ENCODE data around the gene RNASET2. TPM values are rescaled to one million over a fixed set of nuclear protein-coding genes. Genes with fewer than 3 reads are reported as not detected.

RNASET2 gene
- total RNA-seq, 1 donor from 2014 or later: 135 TPM

DNA sequence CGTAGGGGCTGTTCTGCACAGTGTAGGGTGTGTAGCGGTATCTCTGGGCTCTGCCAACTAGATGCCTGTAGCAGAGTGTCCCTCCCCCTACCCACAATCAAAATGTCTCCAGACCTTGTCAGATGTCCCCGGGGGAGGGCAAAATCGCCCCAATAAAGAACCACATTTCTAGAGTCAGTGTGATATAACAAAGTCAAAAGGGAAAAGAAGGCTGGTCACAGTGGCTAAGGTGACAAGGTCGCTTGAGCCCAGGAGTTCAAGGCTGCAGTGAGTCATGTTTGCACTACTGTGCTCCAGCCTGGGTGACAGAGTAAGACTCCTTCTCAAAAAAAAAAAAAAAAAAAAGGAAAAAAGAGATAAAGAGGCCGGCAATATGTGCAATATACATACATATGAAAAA, 31.1 kb upstream of the RNASET2 start:
- Mint-ChIP-seq H3K36me3 (ENCODE audit: low read depth) (peaks cover 7% of the 10 kb centered on the region), H3K27ac (no peak overlapping the region), H3K4me3 (no peak overlapping the region), H3K4me1 (peaks cover 11% of the 10 kb centered on the region), H3K27me3 (no peaks in the 10 kb centered on the region), H3K9me3 (no peaks in the 10 kb centered on the region)
- no peak for DNase-seq
- POLR2A ChIA-PET: interaction anchor here (1.0 kb wide), 1 partner anchor 12 kb away, joined by 3 read pairs; the partner anchor contains the start of gene CEP43
- intact Hi-C loops (cut with micrococcal nuclease): loop anchor here (5.0 kb wide), 1 partner anchor 300 kb away; no protein-coding TSS in a partner anchor
- CTCF ChIA-PET: interaction anchor here (1.4 to 3.4 kb wide), 3 partner anchors 201 to 545 kb away, joined by 4 to 65 read pairs (median 41); no protein-coding TSS in a partner anchor
- no peak for TF ChIP-seq CTCF (IDR thresholded peaks at IDR 0.05)
- no peak for ATAC-seq (ENCODE audit: low read depth)

- no peak overlapping the region for H3K4me3 Mint-ChIP-seq
- peaks cover 6% of the 10 kb centered on the region for H3K36me3 Mint-ChIP-seq (ENCODE audit: low read depth)
- DNase-seq (no peak), ATAC-seq (ENCODE audit: low read depth) (no peak)
- intact Hi-C loops (cut with micrococcal nuclease): no loop called here
- no peaks in the 10 kb centered on the region for H3K27me3 Mint-ChIP-seq
- H3K9me3 Mint-ChIP-seq: no peaks in the 10 kb centered on the region
- POLR2A ChIA-PET: no interaction called here
- no peaks in the 10 kb centered on the region for H3K4me1 Mint-ChIP-seq
- TF ChIP-seq CTCF (IDR thresholded peaks at IDR 0.05): no peak
- CTCF ChIA-PET: no interaction called here
- no peak overlapping the region for H3K27ac Mint-ChIP-seq
These were observed 24.4 kb upstream of the RNASET2 start for GRCh38 chr6:166980738-166981137.

- ATAC-seq (ENCODE audit: low read depth) (no peak), DNase-seq (no peak)
- H3K27me3 Mint-ChIP-seq: no peaks in the 10 kb centered on the region
- POLR2A ChIA-PET: no interaction called here
- no peaks in the 10 kb centered on the region for H3K9me3 Mint-ChIP-seq
- CTCF ChIA-PET: interaction anchor here (0.7 to 2.4 kb wide), 4 partner anchors 12 to 203 kb away, joined by 3 to 8 read pairs (median 3); no protein-coding TSS in a partner anchor
- H3K36me3 Mint-ChIP-seq (ENCODE audit: low read depth): peaks cover 3% of the 10 kb centered on the region
- intact Hi-C loops (cut with micrococcal nuclease): no loop called here
- H3K4me1 Mint-ChIP-seq: no peaks in the 10 kb centered on the region
- H3K4me3 Mint-ChIP-seq: no peak overlapping the region
- no peak overlapping the region for H3K27ac Mint-ChIP-seq
- no peak for TF ChIP-seq CTCF (IDR thresholded peaks at IDR 0.05)
These were observed 21.5 kb upstream of the RNASET2 start for GRCh38 chr6:166977621-166978525.

GRCh38 chr6:166976636-166977035, 20.3 kb upstream of the RNASET2 start:
- TF ChIP-seq CTCF (IDR thresholded peaks at IDR 0.05): no peak
- CTCF ChIA-PET: interaction anchor here (1.1 kb wide), 1 partner anchor 13 kb away, joined by 3 read pairs; no protein-coding TSS in a partner anchor
- POLR2A ChIA-PET: interaction anchor here (0.5 kb wide), 1 partner anchor 220 kb away, joined by 4 read pairs; no protein-coding TSS in a partner anchor
- H3K27me3 Mint-ChIP-seq: no peaks in the 10 kb centered on the region
- H3K4me3 Mint-ChIP-seq: no peak overlapping the region
- intact Hi-C loops (cut with micrococcal nuclease): no loop called here
- DNase-seq (no peak), ATAC-seq (ENCODE audit: low read depth) (no peak)
- H3K9me3 Mint-ChIP-seq: no peaks in the 10 kb centered on the region
- peaks cover 2% of the 10 kb centered on the region for H3K36me3 Mint-ChIP-seq (ENCODE audit: low read depth)
- H3K4me1 Mint-ChIP-seq: no peaks in the 10 kb centered on the region
- no peak overlapping the region for H3K27ac Mint-ChIP-seq

DNA sequence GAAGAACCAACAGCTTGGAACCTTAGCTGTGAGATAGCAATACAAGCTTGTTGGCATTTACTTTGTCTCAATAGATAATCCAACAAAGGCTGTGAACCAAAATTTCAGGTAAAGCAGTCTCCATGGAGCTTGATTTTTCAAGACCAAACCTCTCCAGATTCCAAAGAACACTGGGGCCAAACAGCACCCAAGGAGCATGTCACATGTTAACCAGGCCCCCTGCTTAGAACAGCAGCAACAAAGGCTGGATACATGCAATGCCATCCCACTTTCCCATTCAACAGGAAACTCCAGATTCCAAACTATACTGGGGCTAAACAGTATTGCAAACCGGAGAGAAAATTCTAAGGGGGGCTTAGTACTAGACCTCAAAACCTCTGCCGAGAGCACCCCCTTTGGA, 15.8 kb upstream of the RNASET2 start:
- Mint-ChIP-seq H3K27ac (no peak overlapping the region), H3K9me3 (no peaks in the 10 kb centered on the region), H3K27me3 (no peaks in the 10 kb centered on the region), H3K4me3 (no peak overlapping the region), H3K36me3 (ENCODE audit: low read depth) (no peaks in the 10 kb centered on the region), H3K4me1 (peaks cover 15% of the 10 kb centered on the region)
- intact Hi-C loops (cut with micrococcal nuclease): no loop called here
- ATAC-seq (ENCODE audit: low read depth) (no peak), DNase-seq (no peak)
- CTCF ChIA-PET: interaction anchor here (0.9 to 1.2 kb wide), 2 partner anchors 11 to 18 kb away, joined by 3 read pairs; no protein-coding TSS in a partner anchor
- POLR2A ChIA-PET: no interaction called here
- no peak for TF ChIP-seq CTCF (IDR thresholded peaks at IDR 0.05)

Measured in activated B cell treated with CpG ODN at 0.5 μM for 24 hours (primary cell).